HG02610 (cell line): ENCODE data around the gene ALDH4A1.

Experiments used
- ATAC-seq: cut with Tn5 transposase; IDR thresholded peaks from one replicate; pipeline ENCODE4 v1.9.1; 2021; ENCODE audit warnings: mild to moderate bottlenecking, moderate library complexity; ENCODE audit not compliant: unreplicated experiment

ALDH4A1 gene

GRCh38 chr1:18939398-18940302 is 37.3 kb upstream of the ALDH4A1 start:
- no peak for ATAC-seq

DNA sequence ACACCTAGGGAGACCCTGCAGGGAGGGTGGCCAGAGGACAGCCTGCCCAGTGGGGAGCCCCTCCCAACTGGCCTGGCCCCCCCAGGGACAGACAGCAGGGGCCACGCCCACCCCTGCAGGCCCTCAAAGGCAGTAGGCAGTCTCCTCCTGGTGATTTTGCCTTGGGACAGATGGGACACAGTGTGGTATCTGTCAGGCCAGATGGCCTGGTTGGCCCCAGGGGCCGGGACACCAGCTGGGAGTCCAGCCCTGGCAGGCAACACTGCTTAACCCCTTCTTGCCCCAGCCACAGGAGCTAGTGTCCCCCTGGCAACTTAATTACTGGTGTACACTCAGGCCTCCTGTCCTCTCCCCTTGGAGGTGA is 36.3 kb upstream of the ALDH4A1 start:
- no peak for ATAC-seq

GRCh38 chr1:18938008-18938706 is 35.8 kb upstream of the ALDH4A1 start:
- no peak for ATAC-seq

- ATAC-seq, result no peak
Measured at GRCh38 chr1:18937539-18937938, 35.2 kb upstream of the ALDH4A1 start.

GRCh38 chr1:18936814-18937481 is 34.6 kb upstream of the ALDH4A1 start:
- no peak for ATAC-seq

DNA sequence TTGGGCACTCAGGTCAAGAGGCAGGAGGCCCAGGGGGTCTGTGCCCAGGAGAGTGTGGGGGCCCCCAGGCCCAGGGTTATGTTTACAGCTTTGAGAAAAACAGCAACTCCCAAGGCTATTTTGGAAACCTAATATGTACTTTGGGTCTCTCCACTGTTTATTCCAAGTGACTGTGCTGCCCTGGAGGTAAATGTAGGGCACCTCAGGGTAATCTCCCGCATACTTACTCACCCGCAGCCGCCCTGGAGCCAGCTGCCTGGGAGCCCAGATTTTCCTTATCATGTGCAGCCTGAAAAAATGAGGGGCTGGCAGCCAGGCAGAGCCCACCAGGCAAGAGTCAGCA is 34.1 kb upstream of the ALDH4A1 start:
- ATAC-seq, result no peak

- no peak for ATAC-seq
Measured at GRCh38 chr1:18934205-18935000, 32.0 kb upstream of the ALDH4A1 start.

GRCh38 chr1:18932879-18933278 is 30.5 kb upstream of the ALDH4A1 start:
- no peak for ATAC-seq

DNA sequence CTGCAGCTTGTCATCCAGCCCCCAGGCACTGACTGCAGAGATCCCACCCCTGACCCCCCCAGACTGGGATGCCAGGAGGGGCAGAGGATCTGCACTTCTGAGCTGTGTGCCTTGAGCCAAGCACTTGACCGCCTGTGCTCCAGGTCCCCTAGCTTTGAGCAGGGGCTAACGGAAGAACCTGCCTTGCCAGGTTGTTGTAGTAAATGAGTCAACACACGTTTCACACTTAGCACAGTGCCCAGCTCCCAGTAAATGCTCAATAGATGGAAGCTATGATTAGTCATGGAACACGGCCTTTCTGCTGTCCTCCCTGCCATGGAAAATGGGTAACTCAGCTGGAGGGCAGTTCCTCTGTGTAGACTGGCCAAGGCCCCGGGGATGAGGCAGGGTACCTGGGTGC is 30.0 kb upstream of the ALDH4A1 start:
- ATAC-seq, result no peak

DNA sequence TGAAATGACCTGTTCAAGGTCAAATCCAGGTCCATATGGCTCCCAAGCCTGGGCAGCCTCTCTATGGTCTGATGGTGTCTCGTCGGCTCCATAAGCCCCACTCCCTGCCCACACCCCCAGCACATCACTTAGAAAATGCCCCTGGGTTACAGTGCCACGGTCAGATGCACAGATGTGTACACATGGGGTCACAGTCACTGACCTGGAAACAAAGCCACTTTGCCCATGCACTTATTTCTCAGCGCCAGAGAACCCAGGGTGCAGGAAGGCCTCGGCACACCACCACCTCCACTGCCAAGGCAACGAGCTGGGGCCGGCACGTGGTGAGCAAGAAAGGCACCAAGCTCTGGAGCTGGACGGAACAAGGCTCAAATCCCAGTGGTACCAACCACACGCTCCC is 29.4 kb upstream of the ALDH4A1 start:
- ATAC-seq, result no peak

DNA sequence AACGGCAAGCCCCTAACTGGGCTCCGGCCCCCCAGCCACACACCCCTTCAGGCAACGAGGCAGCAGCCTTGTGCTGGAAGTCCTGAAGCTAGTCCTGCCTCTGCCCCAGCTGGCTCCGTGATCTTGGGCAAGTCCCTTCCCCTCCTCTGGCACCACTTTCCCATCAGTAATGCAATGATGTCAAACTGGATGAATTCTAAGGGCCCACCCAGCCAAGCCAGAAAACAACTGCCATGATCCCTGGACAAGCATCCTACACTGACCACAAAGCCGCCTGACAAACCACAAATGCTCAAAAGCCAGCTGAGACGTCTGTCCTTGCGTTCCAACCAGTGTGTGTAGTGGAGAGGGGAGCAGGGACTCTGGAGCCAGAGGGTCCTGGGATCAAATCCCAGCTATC is 27.3 kb upstream of the ALDH4A1 start:
- no peak for ATAC-seq

GRCh38 chr1:18928985-18929384 is 26.6 kb upstream of the ALDH4A1 start:
- ATAC-seq, result no peak

- ATAC-seq, result no peak
Measured at GRCh38 chr1:18928406-18928805, 26.1 kb upstream of the ALDH4A1 start.

- no peak for ATAC-seq
Measured at GRCh38 chr1:18927654-18928272, 25.4 kb upstream of the ALDH4A1 start.

DNA sequence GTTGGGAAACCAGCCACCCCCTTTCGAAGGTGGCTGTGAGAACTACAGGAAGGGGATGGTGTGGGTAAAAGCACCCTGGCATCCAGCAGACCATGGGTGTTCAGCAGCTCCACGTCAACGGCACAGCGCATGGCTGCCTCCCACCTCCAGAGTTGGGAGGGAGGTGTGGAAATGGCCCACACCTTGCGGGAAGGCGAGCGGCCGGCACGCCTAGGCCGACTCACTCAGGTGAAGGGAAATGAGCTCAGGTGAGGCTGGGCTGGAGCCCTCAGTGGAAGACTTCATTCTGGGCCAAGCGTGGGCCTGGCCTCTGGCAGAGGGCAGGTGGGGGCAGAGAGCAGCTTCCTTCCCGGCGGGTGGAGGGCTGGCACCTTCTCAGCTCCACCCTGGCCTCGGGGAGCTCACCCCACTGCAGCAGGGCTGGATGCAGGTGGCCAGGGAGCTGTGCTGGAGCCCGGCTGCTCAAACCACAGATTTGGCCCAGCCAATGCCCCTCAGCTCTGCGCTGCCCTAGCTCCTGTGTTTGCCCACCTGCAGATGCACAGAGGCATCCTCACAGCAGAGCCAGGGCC is 24.8 kb upstream of the ALDH4A1 start:
- ATAC-seq, result peak; percentile 22

DNA sequence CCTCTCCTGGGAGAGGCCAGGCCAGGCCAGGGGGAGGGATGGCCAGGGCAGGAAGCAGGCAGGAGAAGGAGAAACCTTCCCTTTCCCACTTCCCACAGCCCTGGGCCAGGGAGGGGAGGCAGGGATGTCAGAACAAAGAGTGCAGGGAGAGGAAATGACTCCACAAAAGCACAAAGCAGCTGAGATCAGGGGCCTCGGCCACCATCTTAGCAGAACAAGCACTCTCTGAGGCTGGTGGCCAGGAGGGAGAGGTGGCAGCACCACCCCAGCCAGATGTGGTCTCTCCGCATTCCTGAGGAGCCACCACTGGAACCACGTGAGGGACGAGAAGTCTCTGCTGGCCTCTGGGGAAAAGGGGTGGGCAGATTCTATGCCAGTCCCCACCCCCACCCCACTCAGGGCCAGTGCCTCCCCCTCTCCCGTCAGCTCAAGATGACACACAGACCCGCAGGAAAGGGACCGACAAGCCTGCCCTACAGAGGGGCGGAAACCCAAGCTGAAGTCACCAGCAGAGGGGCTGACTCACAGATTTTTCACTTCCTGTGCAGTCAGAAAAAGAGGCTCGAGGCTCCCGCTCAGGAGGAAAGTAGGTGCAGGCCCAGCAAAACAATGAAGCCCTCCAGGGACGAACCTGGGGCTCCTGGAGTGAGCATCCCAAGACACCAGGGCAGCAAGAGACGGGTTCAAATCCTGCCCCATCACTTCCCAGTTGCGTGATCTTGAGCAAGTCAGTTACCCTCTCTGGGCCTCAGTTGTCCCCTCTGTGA is 24.1 kb upstream of the ALDH4A1 start:
- ATAC-seq, result peak; percentile 77

DNA sequence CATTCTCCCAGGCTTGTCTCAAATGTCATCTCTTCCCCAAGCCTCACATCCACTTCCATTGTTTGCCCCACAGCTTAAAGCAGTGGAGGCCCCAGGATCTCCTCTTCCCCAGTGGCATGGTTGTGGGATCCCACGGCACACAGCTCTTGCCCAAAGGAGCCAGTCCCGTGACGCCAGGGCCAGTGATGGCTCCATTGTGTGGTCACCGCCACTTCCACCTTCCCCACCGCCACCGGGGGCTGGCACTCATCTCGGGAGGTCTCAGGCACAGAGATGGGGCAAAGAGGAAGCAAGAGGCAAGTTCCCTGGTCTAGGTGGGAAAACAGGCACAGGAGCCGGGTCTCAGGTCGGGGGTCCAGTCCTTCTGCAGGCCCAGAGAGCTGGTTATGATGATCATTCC is 22.9 kb upstream of the ALDH4A1 start:
- no peak for ATAC-seq

- no peak for ATAC-seq
Measured at GRCh38 chr1:18924221-18924691, 21.9 kb upstream of the ALDH4A1 start.

DNA sequence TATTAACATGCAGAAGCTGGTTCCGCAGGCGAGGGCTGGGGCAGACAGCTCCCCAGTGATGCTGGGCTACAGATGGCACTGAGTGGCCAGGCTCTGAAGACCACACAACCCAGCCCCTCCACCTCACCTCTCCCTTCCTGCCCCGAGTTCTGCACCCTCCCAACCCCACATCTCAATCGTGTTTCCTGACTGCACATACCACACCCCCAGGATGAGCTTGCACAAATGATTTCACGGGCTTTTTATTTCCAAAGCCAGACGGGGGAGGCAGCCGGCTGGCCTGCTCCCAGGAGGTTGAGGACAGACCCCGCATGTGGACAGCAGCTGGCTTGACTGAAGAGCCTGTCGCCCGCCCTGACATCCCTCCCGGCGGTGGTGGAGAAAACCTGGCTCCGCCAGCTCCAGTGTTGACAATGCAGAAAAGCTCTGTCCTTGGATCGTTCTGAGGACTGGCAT is 21.4 kb upstream of the ALDH4A1 start:
- ATAC-seq, result no peak
